ENCODE data around the gene CNTN4. TPM values are rescaled to one million over a fixed set of nuclear protein-coding genes. Genes with fewer than 3 reads are reported as not detected.

CNTN4 gene
- total and polyA plus RNA-seq, 8 donors = 2.5 to 10.8 (median 5.1) TPM

GRCh38 chr3:2300938-2301337, 202.3 kb downstream of the CNTN4 start:
- ATAC-seq = no peak
- H3K36me3 ChIP-seq = no peaks in the 10 kb centered on the region

GRCh38 chr3:2301361-2301760, 202.7 kb downstream of the CNTN4 start:
- 66 to 76% methylated on average over 1 of the region's 1 CpG for WGBS, 2 donors
- ATAC-seq (no peak), FAIRE-seq (no peak), DNase-seq (no peak)
- no peaks in the 10 kb centered on the region for H3K27me3 ChIP-seq
- intact Hi-C loops (cut with DNase I) = no loop called here
- H3K27ac ChIP-seq = no peak overlapping the region
- no peak for TF ChIP-seq CTCF (IDR thresholded peaks at IDR 0.05)
- H3K4me1 ChIP-seq = no peaks in the 10 kb centered on the region
- H3K9me3 ChIP-seq = no peaks in the 10 kb centered on the region
- H3K4me3 ChIP-seq = no peak overlapping the region
- H3K36me3 ChIP-seq = no peaks in the 10 kb centered on the region

More at GRCh38 chr3:2300938-2301337, 202.3 kb downstream of the CNTN4 start:
- no peaks in the 10 kb centered on the region for H3K4me1 ChIP-seq
- intact Hi-C loops (cut with DNase I) = no loop called here
- no peaks in the 10 kb centered on the region for H3K9me3 ChIP-seq
- TF ChIP-seq CTCF (IDR thresholded peaks at IDR 0.05) = no peak
- DNase-seq = no peak
- WGBS, 2 donors = 67 to 81% methylated on average over 3 of the region's 3 CpGs
- H3K27ac ChIP-seq = no peak overlapping the region
- FAIRE-seq = no peak
- no peaks in the 10 kb centered on the region for H3K27me3 ChIP-seq
- no peak overlapping the region for H3K4me3 ChIP-seq

GRCh38 chr3:2303566-2303965, 204.9 kb downstream of the CNTN4 start:
- Histone ChIP-seq H3K27ac (no peak overlapping the region), H3K4me1 (peaks cover 0 to 2% (median 0%) of the 10 kb centered on the region in 3 donors), H3K4me3 (no peak overlapping the region), H3K9me3 (no peaks in the 10 kb centered on the region), H3K27me3 (no peaks in the 10 kb centered on the region), H3K36me3 (no peaks in the 10 kb centered on the region)
- intact Hi-C loops (cut with DNase I) = no loop called here
- 14 to 16% methylated on average over 6 of the region's 6 CpGs for WGBS, 2 donors
- FAIRE-seq (no peak), DNase-seq (peak in 1 of 6 donors; percentile 9), ATAC-seq (peak in 2 of 4 donors; percentile 59 to 64)
- no peak for TF ChIP-seq CTCF (IDR thresholded peaks at IDR 0.05)

- Histone ChIP-seq H3K4me1 (peaks cover 0 to 3% (median 0%) of the 10 kb centered on the region in 3 donors), H3K4me3 (no peak overlapping the region), H3K36me3 (no peaks in the 10 kb centered on the region), H3K27me3 (no peaks in the 10 kb centered on the region), H3K9me3 (no peaks in the 10 kb centered on the region), H3K27ac (no peak overlapping the region)
- DNase-seq (no peak), FAIRE-seq (no peak), ATAC-seq (no peak)
- no peak for TF ChIP-seq CTCF (IDR thresholded peaks at IDR 0.05)
- intact Hi-C loops (cut with DNase I) = no loop called here
- WGBS, 2 donors = 53 to 65% methylated on average over 2 of the region's 2 CpGs
These were observed 212.4 kb downstream of the CNTN4 start for GRCh38 chr3:2311022-2311421.

GRCh38 chr3:2317521-2317920, 218.9 kb downstream of the CNTN4 start:
- ATAC-seq = no peak
- Histone ChIP-seq H3K9me3 (no peaks in the 10 kb centered on the region), H3K27ac (no peak overlapping the region), H3K4me3 (no peak overlapping the region), H3K27me3 (no peaks in the 10 kb centered on the region), H3K36me3 (no peaks in the 10 kb centered on the region), H3K4me1 (no peaks in the 10 kb centered on the region)
- TF ChIP-seq CTCF (IDR thresholded peaks at IDR 0.05) = no peak
- WGBS, 2 donors = 44 to 56% methylated on average over 7 of the region's 7 CpGs
- intact Hi-C loops (cut with DNase I) = no loop called here
- FAIRE-seq = no peak
- DNase-seq = no peak
